ENCODE results near the gene REXO1.

The REXO1 gene

GRCh38 chr19:1766800-1767352 is 81.4 kb downstream of the REXO1 start:
- no peak for DNase-seq (ENCODE audit: low spot score)

DNA sequence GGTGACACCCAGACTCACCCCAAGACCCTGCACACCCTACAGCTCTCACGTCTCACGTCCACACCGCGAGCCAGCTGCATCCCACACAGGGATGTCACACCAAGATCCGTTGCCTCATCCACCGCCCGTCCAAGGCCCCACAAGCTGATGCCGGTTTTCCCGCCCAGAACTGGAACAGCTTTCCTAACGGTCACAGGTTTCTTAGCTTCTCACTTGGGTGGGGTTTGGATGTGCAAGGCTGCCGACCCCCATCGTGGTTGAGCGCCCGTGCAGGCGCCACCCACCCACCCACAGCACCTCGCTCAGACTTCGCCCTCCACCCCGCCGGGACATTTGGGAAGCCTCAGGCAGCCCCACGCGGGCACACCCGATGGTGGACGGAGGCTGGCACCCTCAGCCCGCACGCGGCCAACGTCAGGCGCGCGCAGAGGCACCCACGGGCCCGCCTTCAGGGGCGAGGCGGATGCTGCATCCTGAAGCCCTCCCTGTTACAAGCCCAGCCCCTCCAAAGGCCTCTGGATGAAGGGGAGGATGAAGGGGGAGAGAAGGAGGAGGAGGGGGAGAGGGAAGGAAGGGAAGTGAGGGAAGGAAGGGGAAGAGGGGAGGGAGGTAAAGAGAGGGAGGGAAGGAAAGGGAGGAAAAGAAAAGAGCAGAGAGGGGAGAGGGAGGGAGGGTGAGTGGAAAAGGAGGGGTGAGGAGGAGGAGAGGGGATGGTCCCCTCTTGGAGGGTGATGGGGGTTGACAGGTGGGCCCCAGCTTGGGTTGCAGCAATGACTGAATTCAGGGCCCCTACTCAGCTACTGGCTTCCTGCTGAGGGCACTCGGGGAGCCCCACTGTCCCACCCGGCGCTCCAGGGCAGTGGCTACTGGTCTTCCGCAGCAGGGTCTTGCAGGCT is 82.1 kb downstream of the REXO1 start:
- DNase-seq (ENCODE audit: low spot score) = no peak
